Coronary artery (tissue), 2 donors: ENCODE data around the gene MPC1L.

Experiments used
- DNase-seq: peaks from one replicate; pipeline ENCODE4 v3.0.0-alpha.2; 2017; ENCODE audit warnings: low spot score
- H3K27ac ChIP-seq, 2 donors: fragments of 200-600 bp; sonication (generic); one replicate each; pipeline ENCODE4 v1.5.1; 2016 to 2019
- H3K4me3 ChIP-seq: fragments of 200-600 bp; sonication (generic); 2 replicates; pipeline ENCODE4 v1.5.1; 2016; ENCODE audit warnings: mild to moderate bottlenecking, moderate library complexity
- TF ChIP-seq, protein P1 (sequence below): fragments of 200-600 bp; sonication (generic); IDR thresholded peaks from one replicate; pipeline ENCODE4 v1.5.1; 2019; ENCODE audit warnings: antibody characterized with exemption

MPC1L gene

DNA sequence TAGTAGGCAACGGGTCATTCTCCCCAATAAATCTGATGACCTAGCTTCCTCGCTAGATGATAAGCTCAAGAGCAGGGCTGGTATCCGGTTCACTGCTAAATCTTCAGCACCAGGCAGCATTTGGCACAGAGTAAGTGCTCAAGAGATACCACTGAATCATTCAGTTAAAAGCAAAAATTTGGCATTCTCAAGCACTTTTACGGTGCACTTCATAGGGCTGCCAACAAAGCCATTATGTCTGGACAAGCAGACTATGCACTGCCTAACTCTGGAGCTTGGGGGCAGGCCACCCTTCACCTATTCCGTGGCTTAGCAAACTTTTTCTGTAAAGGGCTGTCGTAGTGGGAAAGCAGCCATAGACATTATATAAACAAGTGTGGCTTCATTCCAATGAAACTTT lies 47.9 kb downstream of the MPC1L start:
- no peak overlapping the region for H3K27ac ChIP-seq

More for the DNA sequence above, 47.9 kb downstream of the MPC1L start:
- no peak for DNase-seq
- TF ChIP-seq, protein P1, sequence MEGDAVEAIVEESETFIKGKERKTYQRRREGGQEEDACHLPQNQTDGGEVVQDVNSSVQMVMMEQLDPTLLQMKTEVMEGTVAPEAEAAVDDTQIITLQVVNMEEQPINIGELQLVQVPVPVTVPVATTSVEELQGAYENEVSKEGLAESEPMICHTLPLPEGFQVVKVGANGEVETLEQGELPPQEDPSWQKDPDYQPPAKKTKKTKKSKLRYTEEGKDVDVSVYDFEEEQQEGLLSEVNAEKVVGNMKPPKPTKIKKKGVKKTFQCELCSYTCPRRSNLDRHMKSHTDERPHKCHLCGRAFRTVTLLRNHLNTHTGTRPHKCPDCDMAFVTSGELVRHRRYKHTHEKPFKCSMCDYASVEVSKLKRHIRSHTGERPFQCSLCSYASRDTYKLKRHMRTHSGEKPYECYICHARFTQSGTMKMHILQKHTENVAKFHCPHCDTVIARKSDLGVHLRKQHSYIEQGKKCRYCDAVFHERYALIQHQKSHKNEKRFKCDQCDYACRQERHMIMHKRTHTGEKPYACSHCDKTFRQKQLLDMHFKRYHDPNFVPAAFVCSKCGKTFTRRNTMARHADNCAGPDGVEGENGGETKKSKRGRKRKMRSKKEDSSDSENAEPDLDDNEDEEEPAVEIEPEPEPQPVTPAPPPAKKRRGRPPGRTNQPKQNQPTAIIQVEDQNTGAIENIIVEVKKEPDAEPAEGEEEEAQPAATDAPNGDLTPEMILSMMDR: no peak
- no peak overlapping the region for H3K4me3 ChIP-seq
